Left lung (tissue), 10 donors: ENCODE results near the gene MR1. TPM values are rescaled to one million over a fixed set of nuclear protein-coding genes. Genes with fewer than 3 reads are reported as not detected.

Source experiments
- ATAC-seq: fragments of 200-7000 bp; cut with Tn5 transposase; one replicate; pipeline ENCODE4 v1.9.1; 2020; ENCODE audit warnings: moderate library complexity
- DNase-seq, 4 donors: peaks; one replicate each; pipeline ENCODE4 v3.0.0-alpha.2; 2013 to 2020
- H3K27ac ChIP-seq, 2 donors: fragments of 200-600 bp; sonication (generic) in 1 of 2; one replicate each; pipeline versions ENCODE4 v1.5.0 to v1.8.0; 2020 to 2021
- H3K27me3 ChIP-seq, 2 donors: fragments of 200-600 bp; sonication (generic) in 1 of 2; one replicate each; pipeline versions ENCODE4 v1.5.0 to v1.8.0; 2020 to 2021
- H3K36me3 ChIP-seq, 2 donors: fragments of 200-600 bp; sonication (generic) in 1 of 2; one replicate each; pipeline versions ENCODE4 v1.5.0 to v1.8.0; 2020 to 2021
- H3K4me1 ChIP-seq, 2 donors: fragments of 200-600 bp; one replicate each; pipeline ENCODE4 v1.8.0; 2021
- H3K4me3 ChIP-seq, 2 donors: fragments of 200-600 bp; sonication (generic) in 1 of 2; one replicate each; pipeline versions ENCODE4 v1.5.0 to v1.8.0; 2020 to 2021; ENCODE audit warnings: mild to moderate bottlenecking in 1 of 2
- H3K9me3 ChIP-seq, 2 donors: fragments of 200-600 bp; sonication (generic) in 1 of 2; one replicate each; pipeline versions ENCODE4 v1.5.0 to v1.8.0; 2020 to 2021
- intact Hi-C, 2 donors: fragments of 100-400 bp; cut with DNase I; formaldehyde crosslinking; loops; one replicate each; pipeline versions ENCODE4 v1.11.2 to v1.14.2; 2022
- polyA plus RNA-seq, 6 donors: library from polyadenylated mRNA; unstranded; fragments of 120-200 nt; gene quantifications; one replicate each; pipeline ENCODE4 v1.2.1, GENCODE V29; 2013; ENCODE audit not compliant: insufficient read length in 6 of 6
- total RNA-seq, 2 donors: library from RNA; stranded (reverse); fragmentation: NEBNext Ultra II Directional; extraction: Animal tissue kit (Norgen Biotek cat#: 25700); gene quantifications; one replicate each; pipeline ENCODE4 v1.2.1, GENCODE V29; 2021
- TF ChIP-seq, protein P1 (sequence below), 2 donors: fragments of 200-600 bp; sonication (generic) in 1 of 2; IDR thresholded peaks; one replicate each; pipeline versions ENCODE4 v1.5.0 to v1.8.0; 2021; ENCODE audit warnings: antibody characterized with exemption in 2 of 2
- donor health status: DM: no; HTN: yes; CAD: no.
- donor health status: DM: no; HTN: no; CAD: no.

The MR1 gene
- total and polyA plus RNA-seq, 8 donors: 6.1 to 45.7 (median 7.2) TPM

DNA sequence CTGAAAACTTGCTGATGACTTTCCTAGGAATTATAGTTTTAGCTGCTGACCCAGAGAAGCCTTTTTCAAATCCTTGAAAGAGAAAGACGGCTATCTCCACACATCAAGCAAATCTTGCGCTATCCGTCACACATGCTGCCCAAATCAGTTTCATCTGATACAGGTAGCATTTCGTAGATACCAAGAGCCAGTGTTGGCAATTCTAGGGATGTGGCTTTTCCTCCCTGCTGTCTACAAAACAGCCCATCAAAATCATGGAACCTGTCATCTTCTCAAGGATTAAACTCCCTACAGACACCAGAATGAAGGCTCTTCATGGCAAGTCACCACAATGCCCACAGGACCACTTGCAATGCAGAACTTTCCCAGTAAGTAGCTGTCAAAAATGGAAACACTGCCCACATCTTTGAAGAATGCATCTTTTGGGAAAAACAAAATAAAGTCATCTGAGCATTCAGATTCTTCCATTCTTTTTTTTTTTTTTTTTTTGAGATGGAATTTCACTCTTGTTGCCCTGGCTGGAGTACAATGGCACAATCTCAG lies 21.5 kb upstream of the MR1 start:
- Histone ChIP-seq H3K27ac (peak overlapping the region in 1 of 2 donors; percentile 25), H3K27me3 (no peaks in the 10 kb centered on the region), H3K9me3 (no peaks in the 10 kb centered on the region), H3K4me3 (no peak overlapping the region), H3K36me3 (no peaks in the 10 kb centered on the region), H3K4me1 (peaks cover 32 to 74% of the 10 kb centered on the region in 2 donors)
- ATAC-seq (no peak), DNase-seq (no peak)
- intact Hi-C loops: no loop called here
- TF ChIP-seq, protein P1, sequence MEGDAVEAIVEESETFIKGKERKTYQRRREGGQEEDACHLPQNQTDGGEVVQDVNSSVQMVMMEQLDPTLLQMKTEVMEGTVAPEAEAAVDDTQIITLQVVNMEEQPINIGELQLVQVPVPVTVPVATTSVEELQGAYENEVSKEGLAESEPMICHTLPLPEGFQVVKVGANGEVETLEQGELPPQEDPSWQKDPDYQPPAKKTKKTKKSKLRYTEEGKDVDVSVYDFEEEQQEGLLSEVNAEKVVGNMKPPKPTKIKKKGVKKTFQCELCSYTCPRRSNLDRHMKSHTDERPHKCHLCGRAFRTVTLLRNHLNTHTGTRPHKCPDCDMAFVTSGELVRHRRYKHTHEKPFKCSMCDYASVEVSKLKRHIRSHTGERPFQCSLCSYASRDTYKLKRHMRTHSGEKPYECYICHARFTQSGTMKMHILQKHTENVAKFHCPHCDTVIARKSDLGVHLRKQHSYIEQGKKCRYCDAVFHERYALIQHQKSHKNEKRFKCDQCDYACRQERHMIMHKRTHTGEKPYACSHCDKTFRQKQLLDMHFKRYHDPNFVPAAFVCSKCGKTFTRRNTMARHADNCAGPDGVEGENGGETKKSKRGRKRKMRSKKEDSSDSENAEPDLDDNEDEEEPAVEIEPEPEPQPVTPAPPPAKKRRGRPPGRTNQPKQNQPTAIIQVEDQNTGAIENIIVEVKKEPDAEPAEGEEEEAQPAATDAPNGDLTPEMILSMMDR (IDR thresholded peaks at IDR 0.05): no peak

DNA sequence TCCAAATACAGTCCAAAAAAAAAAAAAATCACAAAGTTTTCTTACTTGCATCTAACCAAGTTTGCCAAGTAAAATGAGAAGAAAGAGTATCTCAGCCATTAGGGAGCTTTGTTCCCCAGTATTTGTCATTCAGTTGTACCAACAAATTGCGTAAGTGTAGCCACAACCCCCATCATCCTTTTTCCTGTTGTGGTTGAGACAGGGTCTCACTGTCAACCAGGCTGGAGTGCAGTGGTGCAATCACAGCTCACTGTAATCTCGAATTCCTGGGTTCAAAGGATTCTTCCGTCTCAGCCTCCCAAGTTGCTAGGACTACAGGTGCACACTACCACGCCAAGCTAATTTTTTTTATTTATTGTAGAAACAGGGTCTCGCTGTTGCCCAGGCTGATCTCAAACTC lies 20.6 kb upstream of the MR1 start:
- no peak for ATAC-seq
- peaks cover 32 to 78% of the 10 kb centered on the region in 2 donors for H3K4me1 ChIP-seq
- TF ChIP-seq, protein P1 (IDR thresholded peaks at IDR 0.05): no peak
- H3K9me3 ChIP-seq: no peaks in the 10 kb centered on the region
- no peaks in the 10 kb centered on the region for H3K27me3 ChIP-seq
- intact Hi-C loops: no loop called here
- H3K4me3 ChIP-seq: peak overlapping the region in 1 of 2 donors; percentile 2
- DNase-seq: peak in 1 of 4 donors; percentile 45
- H3K36me3 ChIP-seq: no peaks in the 10 kb centered on the region
- H3K27ac ChIP-seq: peak overlapping the region in 1 of 2 donors; percentile 88

DNA sequence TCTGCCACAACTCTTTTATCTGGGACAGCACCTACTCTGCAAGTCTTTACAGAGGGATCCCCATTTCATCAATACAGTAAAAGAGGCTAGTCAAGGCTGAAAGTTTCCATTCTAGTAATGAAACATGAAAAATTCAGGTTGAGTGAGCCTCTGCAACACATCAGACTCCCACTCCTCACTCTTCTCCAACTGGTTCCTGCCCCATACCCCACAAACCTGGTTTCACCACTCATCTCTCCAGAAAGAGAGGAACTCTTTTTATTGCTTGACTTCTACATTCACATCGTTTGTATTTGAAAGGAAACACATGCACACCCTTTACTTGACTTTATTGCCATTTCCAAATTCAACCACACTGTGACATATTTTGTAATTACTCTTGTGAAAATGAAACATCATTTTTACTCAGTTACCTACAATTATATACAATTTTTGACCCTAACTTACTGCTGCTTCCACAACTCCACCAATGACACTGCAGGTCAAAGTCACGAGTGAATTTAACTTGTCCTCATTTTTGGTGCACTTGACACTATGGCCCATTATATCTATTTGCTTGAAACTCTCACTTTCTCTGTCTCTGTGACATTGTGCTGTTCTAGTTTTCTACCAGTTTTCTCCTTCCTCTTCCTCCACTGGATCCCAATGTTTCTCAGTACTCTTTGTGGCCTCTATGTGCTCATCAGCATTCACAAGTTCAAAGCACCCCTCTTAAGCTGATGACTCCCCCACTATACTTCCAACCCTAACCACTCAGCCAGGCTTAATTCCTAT lies 19.1 kb upstream of the MR1 start:
- intact Hi-C loops: no loop called here
- Histone ChIP-seq H3K36me3 (no peaks in the 10 kb centered on the region), H3K27me3 (no peaks in the 10 kb centered on the region), H3K9me3 (no peaks in the 10 kb centered on the region), H3K4me3 (no peak overlapping the region), H3K27ac (peak overlapping the region; percentile 22 to 88), H3K4me1 (peaks cover 32 to 90% of the 10 kb centered on the region in 2 donors)
- TF ChIP-seq, protein P1 (IDR thresholded peaks at IDR 0.05): no peak
- DNase-seq (no peak), ATAC-seq (no peak)

DNA sequence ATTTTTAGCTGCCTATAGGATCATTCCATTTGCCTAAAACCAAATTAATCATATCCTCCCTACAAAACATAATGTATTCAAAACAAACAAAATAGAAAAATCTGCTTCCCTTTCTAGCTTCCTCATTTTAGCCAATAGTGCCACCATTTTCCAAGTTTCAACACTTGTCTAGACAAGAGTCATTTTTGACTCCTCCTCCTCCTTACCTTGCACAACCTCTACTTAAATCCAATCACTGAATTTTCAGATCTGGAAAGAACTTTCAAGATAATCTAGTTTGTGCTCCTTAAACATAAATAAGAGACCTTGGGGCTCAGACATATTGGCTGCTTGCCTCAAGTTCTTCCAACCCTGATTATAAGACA lies 18.6 kb upstream of the MR1 start:
- no peak for DNase-seq
- Histone ChIP-seq H3K27me3 (no peaks in the 10 kb centered on the region), H3K4me3 (no peak overlapping the region), H3K27ac (peak overlapping the region; percentile 49 to 88), H3K9me3 (no peaks in the 10 kb centered on the region), H3K36me3 (no peaks in the 10 kb centered on the region), H3K4me1 (peaks cover 29 to 90% of the 10 kb centered on the region in 2 donors)
- TF ChIP-seq, protein P1 (IDR thresholded peaks at IDR 0.05): no peak
- peak; percentile 53 for ATAC-seq
- intact Hi-C loops: no loop called here

DNA sequence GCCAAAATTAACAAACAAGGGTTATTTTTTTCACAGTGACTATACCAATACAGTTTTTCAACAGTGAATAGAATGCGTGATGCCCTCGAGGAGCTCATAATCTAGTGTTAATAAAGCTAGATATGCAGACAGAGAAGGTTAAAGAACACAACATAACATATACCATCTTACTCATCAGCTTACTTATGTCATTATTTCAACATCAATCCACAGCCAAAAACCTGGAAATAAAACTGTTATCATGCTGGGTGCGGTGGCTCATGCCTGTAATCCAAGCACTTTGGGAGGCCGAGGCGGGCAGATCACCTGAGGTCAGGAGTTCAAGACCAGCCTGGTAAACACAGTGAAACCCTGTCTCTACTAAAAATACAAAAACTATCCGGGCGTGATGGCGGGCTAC lies 17.2 kb upstream of the MR1 start:
- no peak for DNase-seq
- Histone ChIP-seq H3K4me3 (no peak overlapping the region), H3K27ac (no peak overlapping the region), H3K36me3 (no peaks in the 10 kb centered on the region), H3K9me3 (no peaks in the 10 kb centered on the region), H3K4me1 (peaks cover 26 to 90% of the 10 kb centered on the region in 2 donors), H3K27me3 (no peaks in the 10 kb centered on the region)
- intact Hi-C loops: no loop called here
- TF ChIP-seq, protein P1 (IDR thresholded peaks at IDR 0.05): no peak
- no peak for ATAC-seq
